HEK293 (cell line): Measurements from ENCODE around the gene SLC27A3.
A peak's percentile ranks its signal among the peaks of the same experiment; 100 is the strongest.

Source experiments
- GLI2 ChIP-seq: fragments of 450-650 bp; formaldehyde crosslinking; IDR thresholded peaks from 2 replicates; pipeline ENCODE4; 2017; ENCODE audit warnings: missing biosample characterization, missing genetic modification characterization, low read depth, borderline replicate concordance
- HOXD13 ChIP-seq: sonication (generic); formaldehyde crosslinking; IDR thresholded peaks from 2 replicates; pipeline ENCODE4 v1.8.0; 2022; ENCODE audit warnings: missing genetic modification reagents, borderline replicate concordance
- OVOL3 ChIP-seq: fragments of 450-650 bp; formaldehyde crosslinking; IDR thresholded peaks from 2 replicates; pipeline ENCODE4 v1.5.1; 2016; ENCODE audit warnings: missing biosample characterization, missing genetic modification characterization
- PRDM10 ChIP-seq: fragments of 450-650 bp; formaldehyde crosslinking; IDR thresholded peaks from 2 replicates; pipeline ENCODE4 v1.5.1; 2016; ENCODE audit warnings: missing biosample characterization, missing genetic modification characterization
- YY1 ChIP-seq: fragments of 450-650 bp; formaldehyde crosslinking; IDR thresholded peaks from 2 replicates; pipeline ENCODE4 v1.5.1; 2018; ENCODE audit warnings: missing biosample characterization, missing genetic modification characterization
- ZFP3 ChIP-seq: fragments of 450-650 bp; formaldehyde crosslinking; IDR thresholded peaks from 2 replicates; pipeline ENCODE4 v1.5.1; 2016; ENCODE audit warnings: low read depth, missing biosample characterization, missing genetic modification characterization
- ZNF157 ChIP-seq: fragments of 450-650 bp; formaldehyde crosslinking; IDR thresholded peaks from 2 replicates; pipeline ENCODE4 v1.5.1; 2016; ENCODE audit warnings: missing biosample characterization, missing genetic modification characterization
- ZNF18 ChIP-seq: fragments of 450-650 bp; formaldehyde crosslinking; IDR thresholded peaks from 2 replicates; pipeline ENCODE4 v1.5.1; 2016; ENCODE audit warnings: missing biosample characterization, missing genetic modification characterization
- ZNF202 ChIP-seq: fragments of 450-650 bp; formaldehyde crosslinking; IDR thresholded peaks from 2 replicates; pipeline ENCODE4 v1.5.1; 2016; ENCODE audit warnings: missing biosample characterization, missing genetic modification characterization, borderline replicate concordance
- ZNF211 ChIP-seq: fragments of 450-650 bp; formaldehyde crosslinking; IDR thresholded peaks from 2 replicates; pipeline ENCODE4 v1.5.1; 2016; ENCODE audit warnings: low read depth, missing biosample characterization, missing genetic modification characterization
- ZNF239 ChIP-seq: fragments of 450-650 bp; formaldehyde crosslinking; IDR thresholded peaks from 2 replicates; pipeline ENCODE4 v1.5.1; 2016; ENCODE audit warnings: missing biosample characterization, missing genetic modification characterization
- ZNF292 ChIP-seq: fragments of 450-650 bp; formaldehyde crosslinking; IDR thresholded peaks from 2 replicates; pipeline ENCODE4 v1.5.1; 2016; ENCODE audit warnings: low read depth, missing biosample characterization, missing genetic modification characterization, borderline replicate concordance
- ZNF324 ChIP-seq: fragments of 450-650 bp; formaldehyde crosslinking; IDR thresholded peaks from 2 replicates; pipeline ENCODE4 v1.5.1; 2016; ENCODE audit warnings: missing biosample characterization, missing genetic modification characterization
- ZNF341 ChIP-seq: fragments of 450-650 bp; formaldehyde crosslinking; IDR thresholded peaks from 2 replicates; pipeline ENCODE4; 2016; ENCODE audit warnings: low read depth, missing biosample characterization, missing genetic modification characterization
- ZNF366 ChIP-seq: fragments of 450-650 bp; formaldehyde crosslinking; conservative IDR thresholded peaks from 2 replicates; pipeline ENCODE4 v1.5.1; 2016; ENCODE audit warnings: missing biosample characterization, missing genetic modification characterization
- ZNF416 ChIP-seq: fragments of 450-650 bp; formaldehyde crosslinking; IDR thresholded peaks from 2 replicates; pipeline ENCODE4 v1.5.1; 2016; ENCODE audit warnings: missing biosample characterization, missing genetic modification characterization
- ZNF548 ChIP-seq: fragments of 450-650 bp; formaldehyde crosslinking; IDR thresholded peaks from 2 replicates; pipeline ENCODE4 v1.5.1; 2016; ENCODE audit warnings: missing biosample characterization, missing genetic modification characterization
- ZNF658 ChIP-seq: fragments of 450-650 bp; formaldehyde crosslinking; IDR thresholded peaks from 2 replicates; pipeline ENCODE4; 2016; ENCODE audit warnings: missing biosample characterization, missing genetic modification characterization
- ZNF670 ChIP-seq: fragments of 450-650 bp; formaldehyde crosslinking; IDR thresholded peaks from 2 replicates; pipeline ENCODE4 v1.5.1; 2016; ENCODE audit warnings: missing biosample characterization, missing genetic modification characterization, low read depth
- ZNF843 ChIP-seq: fragments of 450-650 bp; formaldehyde crosslinking; IDR thresholded peaks from 2 replicates; pipeline ENCODE4 v1.5.1; 2016; ENCODE audit warnings: missing biosample characterization, missing genetic modification characterization
- ZSCAN23 ChIP-seq: fragments of 450-650 bp; formaldehyde crosslinking; IDR thresholded peaks from 2 replicates; pipeline ENCODE4 v1.5.1; 2016; ENCODE audit warnings: missing biosample characterization, missing genetic modification characterization
- TF ChIP-seq, protein P1 (sequence below): fragments of 450-650 bp; formaldehyde crosslinking; IDR thresholded peaks from 2 replicates; pipeline ENCODE4 v1.5.1; 2016; ENCODE audit warnings: missing biosample characterization, missing genetic modification characterization
- TF ChIP-seq, protein P2 (sequence below): fragments of 450-650 bp; formaldehyde crosslinking; optimal IDR thresholded peaks from 2 replicates; pipeline ENCODE3; 2016; ENCODE audit warnings: missing biosample characterization, mild to moderate bottlenecking, missing genetic modification characterization
- TF ChIP-seq, protein P3 (sequence below): fragments of 450-650 bp; formaldehyde crosslinking; conservative IDR thresholded peaks from 2 replicates; pipeline ENCODE4 v1.5.1; 2016; ENCODE audit warnings: low read depth, missing biosample characterization, missing genetic modification characterization

SLC27A3 gene

DNA sequence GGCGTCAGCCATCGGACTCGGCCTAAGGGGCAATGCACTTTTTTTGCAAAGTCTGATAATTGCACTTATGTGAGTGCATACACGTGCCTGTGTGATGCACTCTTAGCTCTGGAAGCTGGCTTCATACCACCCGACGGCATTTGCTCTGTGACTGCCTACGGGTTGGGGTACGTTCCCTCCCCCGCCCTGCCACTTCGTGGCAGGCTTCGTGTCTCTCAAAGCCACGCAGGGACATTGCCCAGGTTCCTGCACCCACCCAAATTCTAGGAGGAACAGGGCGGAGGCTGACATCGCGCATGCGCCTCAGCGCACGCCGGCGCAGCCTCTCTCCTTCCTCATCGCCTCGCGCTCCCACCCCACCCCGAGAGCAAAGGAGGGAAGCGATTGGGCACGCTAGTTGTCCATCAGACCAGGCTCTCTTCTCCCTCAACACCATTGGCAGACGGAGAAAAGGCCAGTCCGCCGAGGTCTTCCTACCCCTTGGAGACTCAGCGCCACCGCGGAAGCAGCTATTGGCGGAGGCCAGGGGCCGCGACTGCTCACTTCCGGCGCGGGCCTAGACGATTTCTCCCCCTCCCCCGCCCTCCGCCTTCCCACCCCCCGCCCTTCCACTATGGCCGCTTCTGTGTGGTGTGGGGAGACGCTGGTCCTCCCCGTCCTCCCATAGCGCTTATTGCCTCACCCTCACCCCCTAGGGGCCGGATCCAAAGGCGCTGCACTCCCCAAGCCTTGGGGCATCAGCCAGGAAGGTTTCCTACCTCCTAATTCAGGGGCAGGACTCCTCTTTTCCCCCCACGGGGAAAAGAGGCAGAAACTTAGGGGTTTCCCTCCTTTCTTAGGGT is 47.5 kb upstream of the SLC27A3 start, which contains the start of gene INTS3 (continued):
- TF ChIP-seq, protein P1, sequence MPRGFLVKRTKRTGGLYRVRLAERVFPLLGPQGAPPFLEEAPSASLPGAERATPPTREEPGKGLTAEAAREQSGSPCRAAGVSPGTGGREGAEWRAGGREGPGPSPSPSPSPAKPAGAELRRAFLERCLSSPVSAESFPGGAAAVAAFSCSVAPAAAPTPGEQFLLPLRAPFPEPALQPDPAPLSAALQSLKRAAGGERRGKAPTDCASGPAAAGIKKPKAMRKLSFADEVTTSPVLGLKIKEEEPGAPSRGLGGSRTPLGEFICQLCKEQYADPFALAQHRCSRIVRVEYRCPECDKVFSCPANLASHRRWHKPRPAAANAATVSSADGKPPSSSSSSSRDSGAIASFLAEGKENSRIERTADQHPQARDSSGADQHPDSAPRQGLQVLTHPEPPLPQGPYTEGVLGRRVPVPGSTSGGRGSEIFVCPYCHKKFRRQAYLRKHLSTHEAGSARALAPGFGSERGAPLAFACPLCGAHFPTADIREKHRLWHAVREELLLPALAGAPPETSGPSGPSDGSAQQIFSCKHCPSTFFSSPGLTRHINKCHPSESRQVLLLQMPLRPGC (tag by site-specific recombination) = no peak
- TF ChIP-seq, protein P2, sequence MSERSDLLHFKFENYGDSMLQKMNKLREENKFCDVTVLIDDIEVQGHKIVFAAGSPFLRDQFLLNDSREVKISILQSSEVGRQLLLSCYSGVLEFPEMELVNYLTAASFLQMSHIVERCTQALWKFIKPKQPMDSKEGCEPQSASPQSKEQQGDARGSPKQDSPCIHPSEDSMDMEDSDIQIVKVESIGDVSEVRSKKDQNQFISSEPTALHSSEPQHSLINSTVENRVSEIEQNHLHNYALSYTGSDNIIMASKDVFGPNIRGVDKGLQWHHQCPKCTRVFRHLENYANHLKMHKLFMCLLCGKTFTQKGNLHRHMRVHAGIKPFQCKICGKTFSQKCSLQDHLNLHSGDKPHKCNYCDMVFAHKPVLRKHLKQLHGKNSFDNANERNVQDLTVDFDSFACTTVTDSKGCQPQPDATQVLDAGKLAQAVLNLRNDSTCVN (tag by site-specific recombination) = peak; percentile 48
- no peak for TF ChIP-seq GLI2 (tag by site-specific recombination)
- TF ChIP-seq ZNF341 (tag by site-specific recombination) = peak; percentile 83
- TF ChIP-seq ZNF202 = no peak
- no peak for TF ChIP-seq ZNF670 (tag by site-specific recombination)
- TF ChIP-seq, protein P3, sequence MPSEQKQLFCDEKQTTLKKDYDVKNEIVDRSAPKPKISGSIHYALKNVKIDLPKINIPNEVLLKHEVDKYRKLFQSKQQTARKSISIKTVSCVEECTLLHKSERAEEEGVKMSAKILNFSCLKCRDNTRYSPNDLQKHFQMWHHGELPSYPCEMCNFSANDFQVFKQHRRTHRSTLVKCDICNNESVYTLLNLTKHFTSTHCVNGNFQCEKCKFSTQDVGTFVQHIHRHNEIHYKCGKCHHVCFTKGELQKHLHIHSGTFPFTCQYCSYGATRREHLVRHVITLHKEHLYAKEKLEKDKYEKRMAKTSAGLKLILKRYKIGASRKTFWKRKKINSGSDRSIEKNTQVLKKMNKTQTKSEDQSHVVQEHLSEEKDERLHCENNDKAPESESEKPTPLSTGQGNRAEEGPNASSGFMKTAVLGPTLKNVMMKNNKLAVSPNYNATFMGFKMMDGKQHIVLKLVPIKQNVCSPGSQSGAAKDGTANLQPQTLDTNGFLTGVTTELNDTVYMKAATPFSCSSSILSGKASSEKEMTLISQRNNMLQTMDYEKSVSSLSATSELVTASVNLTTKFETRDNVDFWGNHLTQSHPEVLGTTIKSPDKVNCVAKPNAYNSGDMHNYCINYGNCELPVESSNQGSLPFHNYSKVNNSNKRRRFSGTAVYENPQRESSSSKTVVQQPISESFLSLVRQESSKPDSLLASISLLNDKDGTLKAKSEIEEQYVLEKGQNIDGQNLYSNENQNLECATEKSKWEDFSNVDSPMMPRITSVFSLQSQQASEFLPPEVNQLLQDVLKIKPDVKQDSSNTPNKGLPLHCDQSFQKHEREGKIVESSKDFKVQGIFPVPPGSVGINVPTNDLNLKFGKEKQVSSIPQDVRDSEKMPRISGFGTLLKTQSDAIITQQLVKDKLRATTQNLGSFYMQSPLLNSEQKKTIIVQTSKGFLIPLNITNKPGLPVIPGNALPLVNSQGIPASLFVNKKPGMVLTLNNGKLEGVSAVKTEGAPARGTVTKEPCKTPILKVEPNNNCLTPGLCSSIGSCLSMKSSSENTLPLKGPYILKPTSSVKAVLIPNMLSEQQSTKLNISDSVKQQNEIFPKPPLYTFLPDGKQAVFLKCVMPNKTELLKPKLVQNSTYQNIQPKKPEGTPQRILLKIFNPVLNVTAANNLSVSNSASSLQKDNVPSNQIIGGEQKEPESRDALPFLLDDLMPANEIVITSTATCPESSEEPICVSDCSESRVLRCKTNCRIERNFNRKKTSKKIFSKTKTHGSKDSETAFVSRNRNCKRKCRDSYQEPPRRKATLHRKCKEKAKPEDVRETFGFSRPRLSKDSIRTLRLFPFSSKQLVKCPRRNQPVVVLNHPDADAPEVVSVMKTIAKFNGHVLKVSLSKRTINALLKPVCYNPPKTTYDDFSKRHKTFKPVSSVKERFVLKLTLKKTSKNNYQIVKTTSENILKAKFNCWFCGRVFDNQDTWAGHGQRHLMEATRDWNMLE (tag by site-specific recombination) = peak; percentile 50; the same call in 1 of the 2 replicates
- TF ChIP-seq ZNF843 = no peak
- 0 out of 2 replicates have a peak, but pooled peaks have one; percentile 20 for TF ChIP-seq ZNF324 (tag by site-specific recombination)
- TF ChIP-seq ZNF18 (tag by site-specific recombination) = no peak
- no peak for TF ChIP-seq ZNF211
- no peak for TF ChIP-seq ZSCAN23 (tag by site-specific recombination)
- no peak for TF ChIP-seq ZFP3 (tag by site-specific recombination)
- TF ChIP-seq ZNF658 (tag by site-specific recombination) = no peak
- no peak for TF ChIP-seq ZNF157
- no peak for TF ChIP-seq ZNF239 (tag by site-specific recombination)
- 0 out of 2 replicates have a peak, but pooled peaks have one; percentile 26 for TF ChIP-seq PRDM10 (tag by site-specific recombination)
- TF ChIP-seq ZNF416 = no peak
- no peak for TF ChIP-seq HOXD13 (CRISPR knock-in tag)
- TF ChIP-seq ZNF292 = no peak
- TF ChIP-seq OVOL3 = no peak; the same call in 1 of the 2 replicates
- no peak; the same call in 1 of the 2 replicates for TF ChIP-seq ZNF548
- TF ChIP-seq YY1 (tag by site-specific recombination) = peak; percentile 52; the same call in 1 of the 2 replicates
- TF ChIP-seq ZNF366 (tag by site-specific recombination) = no peak
